HK-2 (cell line): Measurements from ENCODE around the gene AMZ1.
"Not testable (repeated sequence)": the region's sequence is repeated elsewhere in the genome, so short reads cannot be mapped to it uniquely, and the experiment has no call there.

ENCODE experiments used
- DNase-seq: peaks from one replicate; pipeline ENCODE4 v3.0.0-alpha.2; 2018; ENCODE audit not compliant: unreplicated experiment

AMZ1 gene

GRCh38 chr7:2711895-2712675 is 24.1 kb downstream of the AMZ1 start:
- DNase-seq = no peak

- DNase-seq = no peak
Observed at GRCh38 chr7:2713370-2713769, 25.4 kb downstream of the AMZ1 start.

GRCh38 chr7:2713978-2714377 is 26.0 kb downstream of the AMZ1 start:
- no peak for DNase-seq

GRCh38 chr7:2714636-2715035 is 26.6 kb downstream of the AMZ1 start:
- no peak for DNase-seq

GRCh38 chr7:2715341-2716231 is 27.6 kb downstream of the AMZ1 start:
- no peak for DNase-seq

GRCh38 chr7:2716488-2716887 is 28.5 kb downstream of the AMZ1 start:
- no peak for DNase-seq

- no peak for DNase-seq
Observed at GRCh38 chr7:2716906-2717292, 28.9 kb downstream of the AMZ1 start.

GRCh38 chr7:2717293-2718261 is 29.6 kb downstream of the AMZ1 start:
- DNase-seq = no peak

- no peak for DNase-seq
Observed at GRCh38 chr7:2718296-2718965, 30.4 kb downstream of the AMZ1 start.

GRCh38 chr7:2719007-2719406 is 31.0 kb downstream of the AMZ1 start:
- DNase-seq = peak; percentile 40

- no peak for DNase-seq
Observed at GRCh38 chr7:2720024-2720423, 32.0 kb downstream of the AMZ1 start.

- DNase-seq = no peak
Observed at GRCh38 chr7:2721842-2722241, 33.8 kb downstream of the AMZ1 start.

GRCh38 chr7:2722591-2722990 is 34.6 kb downstream of the AMZ1 start:
- no peak for DNase-seq

- DNase-seq = no peak
Observed at GRCh38 chr7:2723138-2723850, 35.3 kb downstream of the AMZ1 start.

- not testable (repeated sequence) for DNase-seq
Observed at GRCh38 chr7:2724036-2724435, 36.0 kb downstream of the AMZ1 start.

GRCh38 chr7:2724453-2725177 is 36.6 kb downstream of the AMZ1 start:
- no peak for DNase-seq

GRCh38 chr7:2725178-2726105 is 37.4 kb downstream of the AMZ1 start:
- no peak for DNase-seq

- no peak for DNase-seq
Observed at GRCh38 chr7:2726316-2727018, 38.5 kb downstream of the AMZ1 start.
